Astrocyte of the hippocampus (primary cell): Measurements from ENCODE around the gene RUSF1.
A peak's percentile ranks its signal among the peaks of the same experiment; 100 is the strongest.
"Not testable (repeated sequence)": the region's sequence is repeated elsewhere in the genome, so short reads cannot be mapped to it uniquely, and the experiment has no call there.

Experiments used
- DNase-seq: peaks from one replicate; pipeline ENCODE4 v3.0.0; 2011; ENCODE audit warnings: low read depth, low spot score

Gene RUSF1

GRCh38 chr16:31517800-31518402, 9.7 kb upstream of the RUSF1 start:
- DNase-seq: no peak

GRCh38 chr16:31513884-31514283, 5.7 kb upstream of the RUSF1 start:
- no peak for DNase-seq

- peak; percentile 86 for DNase-seq
Observed at GRCh38 chr16:31513126-31513525, 4.9 kb upstream of the RUSF1 start.

- peak; percentile 55 for DNase-seq
Observed at GRCh38 chr16:31508706-31509195, 560 bp upstream of the RUSF1 start.

- no peak for DNase-seq
Observed at GRCh38 chr16:31507617-31507928, 618 bp downstream of the RUSF1 start.

- no peak for DNase-seq
Observed at GRCh38 chr16:31505483-31505882, 2.7 kb downstream of the RUSF1 start.

- no peak for DNase-seq
Observed at GRCh38 chr16:31504159-31504558, 4.0 kb downstream of the RUSF1 start.

- DNase-seq: not testable (repeated sequence)
Observed at GRCh38 chr16:31503555-31503954, 4.6 kb downstream of the RUSF1 start.

- peak; percentile 72 for DNase-seq
Observed at GRCh38 chr16:31502981-31503380, 5.2 kb downstream of the RUSF1 start.

GRCh38 chr16:31501966-31502348, 6.2 kb downstream of the RUSF1 start:
- DNase-seq: no peak

GRCh38 chr16:31501226-31501965, 6.8 kb downstream of the RUSF1 start:
- no peak for DNase-seq

- no peak for DNase-seq
Observed at GRCh38 chr16:31499928-31500327, 8.3 kb downstream of the RUSF1 start.

GRCh38 chr16:31498493-31498892, 9.7 kb downstream of the RUSF1 start:
- DNase-seq: no peak

- DNase-seq: no peak
Observed at GRCh38 chr16:31496670-31497069, 11.5 kb downstream of the RUSF1 start.

- DNase-seq: no peak
Observed at GRCh38 chr16:31493506-31494125, 14.6 kb downstream of the RUSF1 start.

GRCh38 chr16:31491778-31492418, 16.3 kb downstream of the RUSF1 start:
- DNase-seq: no peak

- DNase-seq: no peak
Observed at GRCh38 chr16:31489616-31490584, 18.3 kb downstream of the RUSF1 start.

GRCh38 chr16:31489298-31489564, 19.0 kb downstream of the RUSF1 start:
- no peak for DNase-seq

- DNase-seq: peak; percentile 52
Observed at GRCh38 chr16:31488468-31489297, 19.5 kb downstream of the RUSF1 start.

GRCh38 chr16:31487720-31488467, 20.3 kb downstream of the RUSF1 start:
- peak; percentile 60 for DNase-seq
